PFSK-1 (cell line): ENCODE data around the gene ROBO4.

Experiments used
- POLR2AphosphoS5 ChIP-seq: IDR thresholded peaks from 2 replicates; pipeline ENCODE4 v1.6.1; 2012; ENCODE audit warnings: low read depth, mild to moderate bottlenecking, control low read depth, low read length, moderate library complexity
- SIN3A ChIP-seq: IDR thresholded peaks from 2 replicates; pipeline ENCODE4 v1.6.1; 2012; ENCODE audit warnings: mild to moderate bottlenecking, low read length, moderate library complexity, borderline replicate concordance; ENCODE audit not compliant: insufficient read depth
- TAF1 ChIP-seq: IDR thresholded peaks from 2 replicates; pipeline ENCODE4 v1.6.1; 2012; ENCODE audit warnings: low read length, control low read depth, borderline replicate concordance; ENCODE audit not compliant: insufficient read depth

DNA sequence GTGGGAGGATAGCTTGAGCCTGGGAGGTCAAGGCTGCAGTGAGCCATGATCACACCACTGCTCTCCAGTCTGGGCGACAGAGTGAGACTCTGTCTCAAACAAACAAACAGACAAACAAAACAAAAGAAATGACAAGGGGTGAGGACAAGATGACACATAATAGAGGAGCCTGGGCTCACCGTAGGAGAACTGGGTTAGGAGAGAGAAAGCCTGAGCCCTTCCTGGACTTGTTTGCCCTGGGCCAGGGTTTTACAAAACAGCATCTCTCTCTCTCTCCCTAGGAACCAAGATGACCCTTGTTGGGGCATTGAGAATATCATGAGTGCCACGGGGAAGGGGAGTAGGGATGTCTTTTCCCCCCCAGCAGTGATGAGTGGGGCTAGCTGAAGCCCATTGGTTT is 16.7 kb downstream of the ROBO4 start:
- TF ChIP-seq POLR2AphosphoS5, result no peak
- TF ChIP-seq TAF1, result no peak
- no peak for TF ChIP-seq SIN3A
